GM23338 (cell line): ENCODE results near the gene CYP3A5.

Experiments used
- CTCF ChIP-seq, 2 experiments: fragments of 200-600 bp in 1 of 2; sonication (generic) in 1 of 2; conservative IDR thresholded peaks; 2 replicates each; pipeline versions ENCODE4 v1.5.1 to v1.6.1; 2016 to 2017; ENCODE audit warnings: antibody characterized with exemption in 2 of 2, low read depth in 2 of 2, mild to moderate bottlenecking in 2 of 2, moderate library complexity in 1 of 2
- EZH2 ChIP-seq: fragments of 200-600 bp; sonication (generic); IDR thresholded peaks from one replicate; pipeline ENCODE4 v1.8.0; 2017; ENCODE audit warnings: antibody characterized with exemption, mild to moderate bottlenecking, low read depth; ENCODE audit not compliant: unreplicated experiment
- POLR2AphosphoS5 ChIP-seq: IDR thresholded peaks from 2 replicates; pipeline ENCODE4 v1.6.1; 2016; ENCODE audit warnings: antibody characterized with exemption, low read depth
- REST ChIP-seq: IDR thresholded peaks from one replicate; pipeline ENCODE4 v1.6.1; 2018; ENCODE audit warnings: antibody characterized with exemption; ENCODE audit not compliant: unreplicated experiment

GRCh38 chr7:99648843-99649242 is 31.0 kb downstream of the CYP3A5 start:
- TF ChIP-seq REST = no peak
- TF ChIP-seq CTCF (conservative IDR thresholded peaks at IDR 0.05; ENCODE audit: low read depth in 2 of 2) = no peak
- TF ChIP-seq POLR2AphosphoS5 = no peak
- TF ChIP-seq EZH2 = no peak
